GM19240 (cell line): Measurements from ENCODE around the gene SFN.
A peak's percentile ranks its signal among the peaks of the same experiment; 100 is the strongest.
"Not testable (repeated sequence)": the region's sequence is repeated elsewhere in the genome, so short reads cannot be mapped to it uniquely, and the experiment has no call there.

Source experiments
- DNase-seq: peaks from one replicate; pipeline ENCODE4 v3.0.0; 2011; ENCODE audit warnings: low spot score; ENCODE audit not compliant: insufficient read length

Gene SFN

DNA sequence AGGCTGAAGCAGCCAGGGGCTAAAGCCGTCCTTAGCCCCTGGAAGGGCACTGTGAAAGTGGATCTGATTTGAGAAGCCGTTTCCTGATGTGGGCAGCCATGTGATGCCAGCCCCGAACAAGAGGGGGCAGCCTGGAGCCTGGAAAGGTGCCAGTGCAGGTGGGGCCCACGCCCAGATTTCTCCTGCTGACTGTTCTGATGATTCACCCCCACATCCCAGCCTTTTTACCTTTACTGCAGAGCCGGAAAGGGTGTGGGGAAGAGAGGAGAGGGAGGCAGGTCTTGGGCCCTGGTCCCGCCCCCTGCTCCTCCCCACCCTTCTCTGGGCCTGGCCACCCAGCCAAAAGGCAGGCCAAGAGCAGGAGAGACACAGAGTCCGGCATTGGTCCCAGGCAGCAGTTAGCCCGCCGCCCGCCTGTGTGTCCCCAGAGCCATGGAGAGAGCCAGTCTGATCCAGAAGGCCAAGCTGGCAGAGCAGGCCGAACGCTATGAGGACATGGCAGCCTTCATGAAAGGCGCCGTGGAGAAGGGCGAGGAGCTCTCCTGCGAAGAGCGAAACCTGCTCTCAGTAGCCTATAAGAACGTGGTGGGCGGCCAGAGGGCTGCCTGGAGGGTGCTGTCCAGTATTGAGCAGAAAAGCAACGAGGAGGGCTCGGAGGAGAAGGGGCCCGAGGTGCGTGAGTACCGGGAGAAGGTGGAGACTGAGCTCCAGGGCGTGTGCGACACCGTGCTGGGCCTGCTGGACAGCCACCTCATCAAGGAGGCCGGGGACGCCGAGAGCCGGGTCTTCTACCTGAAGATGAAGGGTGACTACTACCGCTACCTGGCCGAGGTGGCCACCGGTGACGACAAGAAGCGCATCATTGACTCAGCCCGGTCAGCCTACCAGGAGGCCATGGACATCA, at the start of gene SFN:
Gene SFN (plus strand): TSS at position 369 of the 904 bp plus-strand sequence. CDS start 64 bp downstream, at position 433.
- no peak for DNase-seq

DNA sequence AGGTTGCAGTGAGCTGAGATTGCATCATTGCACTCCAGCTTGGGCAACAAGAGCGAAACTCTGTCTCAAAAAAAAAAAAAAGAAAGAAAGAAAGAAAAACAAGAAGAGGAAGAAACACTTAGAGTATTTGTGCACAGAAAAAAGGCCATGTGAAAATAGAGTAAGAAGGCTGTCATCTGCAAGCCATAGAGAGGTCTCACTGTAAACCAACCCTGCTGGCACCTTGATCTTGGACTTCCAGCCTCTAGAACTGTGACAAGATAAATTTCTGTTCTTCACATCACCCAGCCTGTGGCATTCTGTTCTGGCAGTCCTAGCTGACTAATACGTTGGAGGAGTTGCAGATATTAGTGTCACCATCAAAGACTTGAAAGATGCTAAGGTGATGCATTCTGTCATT, 48.6 kb upstream of the SFN start:
- no peak for DNase-seq

DNA sequence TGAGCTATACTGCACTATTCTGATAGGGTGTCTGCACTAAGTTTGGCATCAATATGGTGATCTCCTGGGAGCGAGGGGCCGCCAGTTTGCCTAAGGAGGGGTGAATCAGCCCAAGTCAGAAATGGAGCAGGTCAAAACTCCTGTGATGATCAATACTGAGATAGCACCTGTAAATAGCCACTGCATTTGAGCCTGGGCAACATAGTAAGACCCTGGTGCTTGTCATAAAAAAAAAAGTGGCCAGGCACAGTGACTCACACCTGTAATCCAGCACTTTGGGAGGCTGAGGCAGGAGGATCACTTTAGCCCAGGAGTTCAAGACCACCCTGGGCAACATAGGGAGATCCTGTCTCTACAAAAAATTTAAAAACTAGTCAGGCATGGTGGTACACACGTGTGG, 48.1 kb upstream of the SFN start:
- no peak for DNase-seq

DNA sequence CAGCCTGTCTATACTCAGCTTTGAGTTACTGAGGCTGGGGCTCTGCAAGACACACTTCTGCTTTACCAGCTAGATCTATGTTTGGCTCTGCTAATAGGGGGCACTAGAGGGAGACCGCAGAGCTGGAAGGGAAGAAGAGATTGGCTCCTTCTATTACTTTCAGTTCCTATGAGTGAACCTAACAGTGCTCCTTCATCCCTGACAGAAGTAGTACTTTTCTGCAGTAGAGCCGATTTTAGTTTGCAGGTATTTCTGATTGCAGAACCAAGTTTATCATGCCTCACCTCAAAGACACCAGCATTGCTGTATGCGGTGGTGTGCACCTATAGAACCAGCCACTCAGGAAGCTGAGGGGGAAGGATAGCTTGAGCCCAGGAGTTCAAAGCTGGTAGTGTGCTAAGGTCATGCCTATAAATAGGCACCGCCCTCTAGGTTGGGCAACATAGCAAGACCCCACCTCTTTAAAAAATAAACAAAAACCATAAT, 42.1 kb upstream of the SFN start:
- peak; percentile 79 for DNase-seq

DNA sequence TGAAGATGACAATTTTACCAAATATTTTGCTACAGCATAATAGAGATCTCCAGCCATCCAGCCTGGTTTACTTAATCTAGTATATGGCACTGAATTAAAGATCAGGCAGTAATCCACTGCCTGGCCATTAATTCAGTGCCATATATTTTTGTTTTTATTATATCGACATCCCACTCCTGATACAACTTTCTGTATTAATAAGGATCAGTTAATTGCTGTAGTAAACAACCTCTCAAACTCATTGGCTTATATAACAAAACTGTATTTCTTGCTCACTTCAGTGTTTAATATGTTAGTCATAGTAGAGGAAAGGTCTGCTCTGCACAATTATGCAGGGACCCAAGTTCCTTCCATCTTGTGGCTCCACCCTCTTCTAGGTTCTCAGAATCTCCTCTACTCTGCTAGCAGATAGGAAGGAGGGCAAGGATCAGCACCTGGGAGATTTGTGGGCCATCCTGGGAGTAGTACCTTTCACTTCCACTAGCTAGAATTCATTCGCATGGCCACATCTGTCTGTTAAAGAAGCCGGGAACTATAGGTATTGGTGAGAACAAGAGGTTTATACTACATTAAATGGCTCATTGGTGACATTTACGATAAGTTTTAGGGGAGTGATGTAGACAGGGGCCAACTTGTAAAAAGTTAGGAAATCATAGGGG, 40.1 kb upstream of the SFN start:
- no peak for DNase-seq

DNA sequence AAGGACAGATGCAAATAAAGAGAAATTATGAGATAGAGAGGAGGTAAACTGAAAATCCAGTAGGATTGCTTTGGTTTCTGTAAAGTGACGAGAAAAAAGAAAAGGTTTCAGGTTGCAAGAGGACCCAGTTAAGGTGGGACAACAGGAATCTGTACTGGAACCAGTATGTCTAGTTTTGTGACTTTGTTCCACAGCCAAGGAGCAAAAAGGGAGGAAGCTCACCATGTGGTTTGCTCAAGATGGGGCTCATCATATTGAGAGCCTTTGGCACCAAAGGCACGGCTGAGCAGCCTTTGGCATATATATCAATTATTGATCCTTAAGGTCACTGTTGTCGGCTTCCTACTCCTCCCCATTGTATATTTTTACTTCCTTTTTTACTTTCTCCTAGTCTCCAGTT, 38.2 kb upstream of the SFN start:
- no peak for DNase-seq

DNA sequence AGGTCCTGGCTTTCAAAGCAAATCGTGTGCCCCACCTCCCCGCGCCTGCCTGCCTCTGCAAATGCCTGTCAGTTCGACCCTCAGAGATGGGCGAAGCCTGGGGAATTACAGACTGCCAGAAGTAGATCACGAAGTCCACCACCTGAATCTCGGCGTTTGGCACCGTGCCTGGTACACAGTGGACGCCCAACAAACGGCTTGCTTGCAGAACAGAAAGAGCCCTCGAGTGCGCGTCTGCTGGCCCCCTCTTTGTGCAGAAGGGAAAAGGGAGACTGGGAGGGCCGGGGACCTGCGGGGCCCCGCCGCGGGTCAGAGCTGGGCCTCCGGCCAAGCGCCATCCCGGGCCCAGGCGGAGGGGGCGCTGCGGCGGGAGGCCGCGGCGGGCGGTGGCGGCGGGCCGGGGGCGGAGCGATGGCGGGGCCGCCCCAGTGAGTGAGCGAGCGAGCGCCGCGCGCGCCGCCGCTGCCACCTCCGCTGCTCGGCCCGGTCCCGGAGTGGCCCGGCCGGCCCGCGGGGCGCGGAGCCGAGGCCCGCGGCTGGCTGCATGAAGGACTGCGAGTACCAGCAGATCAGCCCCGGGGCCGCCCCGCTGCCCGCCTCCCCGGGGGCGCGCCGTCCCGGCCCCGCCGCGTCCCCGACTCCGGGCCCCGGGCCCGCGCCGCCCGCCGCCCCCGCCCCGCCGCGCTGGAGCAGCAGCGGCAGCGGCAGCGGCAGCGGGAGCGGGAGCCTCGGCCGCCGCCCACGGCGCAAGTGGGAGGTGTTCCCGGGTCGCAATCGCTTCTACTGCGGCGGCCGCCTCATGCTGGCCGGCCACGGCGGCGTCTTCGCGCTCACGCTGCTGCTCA, 36.5 kb upstream of the SFN start, which contains the start of gene ZDHHC18:
Gene ZDHHC18 (plus strand): TSS at position 428 of the 845 bp plus-strand sequence. CDS start 117 bp downstream, at position 545.
- DNase-seq = peak; percentile 75

DNA sequence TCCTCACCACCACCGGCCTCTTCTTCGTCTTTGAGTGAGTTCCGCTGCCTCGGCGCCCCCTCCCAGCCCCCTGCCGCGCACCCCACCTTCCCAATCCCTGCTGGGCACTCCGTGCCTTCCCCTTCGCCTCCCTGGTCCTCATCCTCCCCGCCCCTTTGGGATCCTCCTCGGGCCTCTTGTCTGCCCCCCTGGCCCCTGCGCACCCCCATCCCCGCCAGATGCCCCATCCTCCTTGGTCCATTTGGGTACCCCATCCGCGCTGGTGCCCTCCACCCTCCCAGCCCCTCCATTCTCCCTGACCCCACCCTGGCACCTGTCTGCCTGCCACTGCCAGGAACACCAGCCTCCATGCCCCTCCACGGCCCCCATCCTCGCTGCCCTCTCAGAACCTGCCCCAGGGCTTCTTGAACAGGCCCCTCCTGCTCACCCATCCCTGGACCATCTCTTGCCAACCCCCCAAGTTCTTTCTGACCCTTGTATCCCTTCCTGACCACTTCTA, 35.8 kb upstream of the SFN start:
- DNase-seq = no peak

DNA sequence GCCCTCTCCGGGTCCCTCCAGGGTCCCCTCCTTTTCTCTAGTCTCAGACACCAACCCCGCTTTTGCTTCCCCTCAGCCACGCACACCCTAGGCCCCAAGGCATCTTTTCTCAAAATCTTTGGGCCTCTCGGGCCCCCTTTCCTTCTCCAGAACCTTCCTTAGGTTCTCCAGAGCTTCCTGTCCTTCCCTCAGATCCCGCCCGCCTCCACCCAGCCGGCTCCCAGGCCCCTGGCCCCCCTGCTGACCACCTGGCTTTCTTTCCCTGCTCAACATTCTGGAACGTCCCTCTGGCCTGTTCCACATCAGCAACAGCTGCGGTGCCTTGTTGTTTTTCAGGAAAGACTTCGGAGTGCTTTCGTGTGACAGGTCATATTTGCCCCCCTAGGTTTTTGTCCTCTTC, 35.3 kb upstream of the SFN start:
- DNase-seq = no peak

DNA sequence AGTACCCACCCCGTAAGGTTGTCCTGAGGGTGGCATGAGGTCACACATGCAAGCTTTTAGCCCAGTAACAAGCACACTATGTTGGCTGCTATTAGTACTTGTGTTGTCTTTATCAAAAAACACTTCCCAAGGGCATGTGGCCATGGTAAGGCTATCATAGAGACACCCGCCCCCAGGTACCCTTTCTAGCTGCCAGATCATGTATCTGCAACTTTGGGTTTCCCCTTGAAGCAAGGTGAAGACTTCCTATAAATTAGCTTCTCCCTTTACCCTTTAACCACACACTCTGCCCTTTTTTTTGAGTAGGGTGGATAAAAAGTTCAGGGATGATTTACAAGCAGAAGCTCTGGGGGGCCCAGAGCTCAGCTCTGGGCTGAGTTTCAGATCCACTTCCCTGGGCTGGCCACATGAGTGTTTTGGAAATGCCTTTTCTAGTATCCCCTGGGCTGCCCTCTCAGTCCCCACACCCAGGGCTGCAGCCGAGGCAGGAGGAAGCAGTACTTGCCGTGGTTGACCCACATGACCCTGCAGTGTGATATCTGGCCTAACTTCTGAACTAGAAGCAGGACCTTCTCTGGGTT, 34.4 kb upstream of the SFN start:
- no peak for DNase-seq

DNA sequence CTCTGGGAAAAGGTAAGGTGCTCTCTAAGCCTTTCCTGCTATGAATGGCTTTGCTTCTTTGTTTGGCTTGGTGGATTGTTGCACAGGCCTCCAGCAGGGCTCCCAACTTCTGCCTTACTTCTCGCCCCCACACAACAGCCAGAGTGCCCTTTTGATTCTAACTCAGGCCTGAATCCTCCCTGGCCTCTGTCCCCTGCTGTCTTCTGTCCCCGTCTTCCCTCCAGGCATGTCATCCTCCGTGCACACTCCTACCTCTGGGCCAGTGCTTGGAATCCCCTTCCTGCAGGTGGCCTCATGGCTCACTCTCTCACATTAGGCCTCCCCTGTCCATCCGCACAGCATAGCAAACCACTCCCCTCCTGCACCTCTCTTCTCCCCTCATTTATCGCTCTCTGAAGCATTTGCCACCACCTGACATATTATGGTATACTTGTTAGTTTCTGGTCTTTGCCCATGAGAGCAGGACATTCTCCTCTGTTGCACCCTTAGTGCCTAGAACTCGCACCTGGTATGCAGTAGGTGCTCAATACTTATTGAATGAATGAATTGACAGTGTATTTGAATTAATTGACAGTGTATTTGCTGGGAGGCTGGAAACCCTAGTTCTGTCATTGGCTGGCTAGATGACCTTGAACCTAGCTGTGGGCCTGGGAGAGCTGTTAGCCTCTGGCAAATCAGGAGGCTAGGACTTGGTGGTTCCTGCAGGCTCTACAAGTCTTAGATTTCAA, 33.6 kb upstream of the SFN start:
- no peak for DNase-seq

DNA sequence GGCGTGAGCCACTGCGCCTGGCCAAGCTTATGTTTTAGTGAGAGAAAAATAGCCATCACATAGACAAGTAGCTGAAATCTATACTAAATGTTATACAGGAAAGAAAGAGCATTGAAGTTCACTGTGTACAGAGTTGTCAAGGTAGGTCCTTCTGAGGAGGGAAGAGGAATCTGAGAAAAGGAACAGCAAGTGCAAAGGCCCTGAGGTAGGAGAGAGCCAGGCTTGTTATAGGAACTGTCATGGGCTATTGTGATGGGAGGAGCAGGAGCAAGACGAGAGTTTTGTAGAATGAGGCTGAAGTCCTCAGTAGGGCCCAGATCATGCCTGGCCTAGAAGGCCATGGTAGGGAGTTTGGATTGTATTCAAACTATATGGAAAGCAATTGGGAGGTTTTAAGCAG, 31.9 kb upstream of the SFN start:
- DNase-seq = no peak

DNA sequence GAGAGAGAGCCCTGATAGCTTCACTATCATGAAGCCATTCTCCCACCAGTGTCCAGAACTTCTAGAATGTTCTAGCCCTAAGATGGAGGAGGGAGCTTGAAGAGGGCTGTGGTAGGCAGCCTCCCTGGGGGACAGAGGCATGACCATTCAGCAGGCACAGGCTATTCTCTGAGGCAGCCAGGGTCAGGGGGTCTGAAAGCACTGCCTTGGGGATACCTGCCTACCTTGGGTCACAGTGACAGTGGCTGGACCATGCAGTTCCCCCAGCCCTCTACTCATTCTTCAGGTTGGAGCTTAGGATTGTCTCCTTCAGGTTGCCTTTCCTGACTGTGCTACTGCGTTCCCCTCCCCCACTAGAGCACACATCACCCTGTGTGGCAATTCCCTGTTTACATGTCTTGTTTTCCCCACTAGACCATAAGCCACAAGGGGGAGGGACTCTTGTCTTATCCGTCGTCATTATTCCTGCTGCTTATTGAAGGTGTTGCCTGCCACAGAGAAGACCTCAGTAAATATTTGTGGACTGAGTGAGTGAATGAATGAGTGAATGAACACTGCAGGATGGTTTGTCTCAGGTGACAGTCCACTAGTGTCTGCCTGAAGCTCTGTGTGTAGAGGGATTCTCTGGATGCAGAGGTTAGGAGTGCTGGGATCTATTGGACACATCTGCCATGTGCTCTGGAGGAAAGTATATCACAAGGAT, 31.3 kb upstream of the SFN start:
- no peak for DNase-seq

DNA sequence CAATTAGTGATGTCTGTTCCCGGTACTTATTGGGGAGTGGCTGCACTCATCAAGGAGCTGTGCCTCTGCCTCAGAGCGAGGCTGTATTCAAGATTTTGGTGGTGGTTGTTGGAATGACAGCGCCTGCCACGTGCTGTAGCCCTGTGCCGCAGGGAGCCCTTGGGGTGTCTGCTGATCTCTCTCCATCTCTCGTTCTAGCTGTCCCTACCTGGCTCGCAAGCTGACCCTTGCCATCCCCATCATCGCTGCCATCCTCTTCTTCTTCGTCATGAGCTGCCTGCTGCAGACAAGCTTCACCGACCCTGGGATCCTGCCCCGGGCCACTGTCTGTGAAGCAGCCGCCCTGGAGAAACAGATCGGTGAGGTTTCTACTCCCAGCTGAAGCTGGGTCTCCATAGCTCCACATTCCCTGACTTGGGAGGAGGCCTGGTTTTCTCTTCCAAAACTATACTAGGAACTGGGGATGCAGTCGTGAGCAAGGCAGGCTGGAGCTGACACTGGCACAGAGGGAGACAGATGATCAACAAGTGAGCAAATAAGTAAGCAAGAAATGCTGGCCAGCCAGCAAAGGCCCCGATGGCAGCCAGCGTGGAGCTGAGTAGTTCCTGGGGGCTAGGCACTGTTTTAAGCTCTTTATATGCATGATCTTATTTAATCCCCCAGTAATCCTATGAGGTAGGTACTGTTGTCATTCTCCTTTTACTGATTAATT, 30.5 kb upstream of the SFN start:
- no peak for DNase-seq

DNA sequence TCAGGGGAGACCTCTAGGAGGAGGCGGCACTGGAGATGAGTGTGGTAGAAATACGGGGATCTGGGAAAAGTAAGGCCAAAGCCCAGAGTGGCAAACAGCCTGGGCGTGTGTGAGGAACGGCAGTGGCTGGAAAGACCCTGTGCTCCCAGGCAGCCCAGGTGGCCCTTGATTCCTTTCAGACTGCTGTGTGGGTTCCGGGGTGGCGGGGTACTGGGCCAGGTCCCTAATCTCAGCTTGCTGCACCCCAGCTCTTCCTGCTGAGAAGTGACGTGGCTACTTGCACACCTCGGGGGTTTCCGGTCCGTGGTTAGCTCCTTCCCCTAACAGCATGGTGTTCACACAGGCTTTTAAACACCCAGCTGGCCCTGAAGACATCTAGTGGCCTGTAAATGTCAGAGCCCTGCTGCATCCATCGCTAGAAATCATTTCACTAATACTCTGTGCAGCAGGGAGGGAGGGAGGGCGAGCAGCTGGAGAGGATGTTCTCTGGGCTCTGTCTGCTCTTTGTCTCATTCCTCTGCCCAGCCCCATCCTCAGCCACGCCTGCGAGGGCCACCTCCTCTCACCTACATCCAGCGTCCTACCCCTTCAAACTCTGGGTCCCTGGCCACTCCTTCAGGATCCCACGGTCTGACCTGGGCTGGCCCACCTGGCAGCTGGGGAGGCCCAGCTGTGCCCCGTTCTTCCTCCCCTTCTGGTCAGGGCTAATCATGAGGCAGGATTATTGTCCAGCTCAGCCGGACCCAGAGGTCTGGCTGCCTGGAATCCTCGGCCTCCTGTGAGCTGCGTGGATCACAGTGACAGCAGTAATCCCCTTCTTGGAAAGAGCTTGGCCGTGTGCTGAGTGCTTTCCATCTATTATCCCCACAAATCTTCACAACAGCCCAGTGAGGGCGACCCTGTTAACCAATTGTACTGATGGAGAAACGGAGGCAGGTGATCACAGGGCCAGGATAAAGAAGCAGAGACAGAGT, 29.2 kb upstream of the SFN start:
- peak; percentile 92 for DNase-seq

DNA sequence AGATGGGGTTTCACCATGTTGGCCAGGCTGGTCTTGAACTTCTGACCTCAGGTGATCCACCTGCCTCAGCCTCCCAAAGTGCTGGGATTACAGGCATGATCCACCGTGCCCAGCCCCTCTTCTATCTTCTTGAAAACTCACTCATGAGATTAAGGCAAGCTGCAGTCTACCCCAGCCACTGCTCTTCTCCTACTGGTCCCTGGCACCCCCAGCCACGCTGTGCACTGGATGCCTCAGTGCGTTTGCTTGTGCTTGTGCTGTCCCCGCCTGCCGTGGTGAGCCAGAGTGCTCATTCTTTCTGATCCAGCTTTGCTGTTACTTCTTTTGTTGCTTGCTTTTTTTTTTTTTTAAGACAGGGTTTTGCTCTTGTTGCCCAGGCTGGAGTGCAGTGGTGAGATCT, 25.3 kb upstream of the SFN start:
- not testable (repeated sequence) for DNase-seq

DNA sequence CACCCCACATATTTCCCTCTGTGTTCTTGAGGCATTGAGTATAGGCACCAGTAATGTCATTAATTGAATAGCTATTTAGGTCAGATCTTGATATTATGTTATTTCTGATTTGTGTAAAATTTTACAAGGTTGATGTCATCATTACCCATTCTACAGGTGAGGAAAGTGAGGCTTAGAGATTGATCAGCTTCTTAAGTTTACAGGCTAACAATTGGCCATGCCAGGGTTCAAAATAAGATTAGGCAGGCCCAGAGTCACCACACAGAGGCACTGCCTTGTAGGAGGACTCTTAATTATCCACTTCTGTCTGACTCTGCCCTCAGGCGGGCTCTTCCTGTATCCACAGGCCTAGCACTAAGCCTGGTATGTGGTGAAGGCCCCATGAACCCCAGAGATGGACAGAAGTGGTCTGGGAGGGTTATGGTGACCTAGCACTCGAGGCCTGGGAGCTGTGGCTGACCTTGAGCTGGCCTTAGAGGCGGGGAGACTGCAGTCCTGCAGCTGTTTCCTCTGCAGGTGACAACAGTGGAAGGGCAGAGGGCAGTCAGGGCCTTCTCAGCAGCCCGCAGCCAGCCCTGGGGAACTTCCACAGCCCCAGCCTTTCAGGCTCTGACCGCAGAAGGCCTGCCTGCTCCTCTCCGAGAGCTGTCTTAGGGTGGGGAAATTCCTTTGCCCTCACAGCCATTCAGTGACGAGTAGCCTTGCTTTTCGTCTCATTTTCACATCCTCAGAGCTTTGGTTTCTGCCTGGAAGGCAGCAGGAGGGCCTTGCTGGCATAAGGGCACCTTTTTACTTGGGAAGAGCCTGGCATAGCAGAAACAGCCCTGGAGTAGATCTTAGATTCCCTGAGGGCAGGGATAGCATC, 24.2 kb upstream of the SFN start:
- DNase-seq = peak; percentile 66
